Measurements from ENCODE around the gene GLI3. TPM values are rescaled to one million over a fixed set of nuclear protein-coding genes. Genes with fewer than 3 reads are reported as not detected.

Gene GLI3
- total RNA-seq, 1 donor from 2014 or later = 27.7 TPM

- peak overlapping the region; percentile 66 for H3K9ac ChIP-seq (ENCODE audit: low read length)
- peak overlapping the region; percentile 55 for H3K27ac Mint-ChIP-seq (ENCODE audit: unreplicated experiment)
- peak overlapping the region; percentile 80 for H3K4me3 Mint-ChIP-seq (ENCODE audit: unreplicated experiment)
- no peak for FAIRE-seq
- peak; percentile 49 for DNase-seq (ENCODE audit: low read depth)
- peaks cover 7% of the 10 kb centered on the region for H4K20me1 ChIP-seq (ENCODE audit: insufficient read depth, low read length)
- peaks cover 58% of the 10 kb centered on the region for H3K79me2 ChIP-seq (ENCODE audit: insufficient read depth, low read length)
- H3K4me1 Mint-ChIP-seq (ENCODE audit: low read depth, unreplicated experiment) = peaks cover 54% of the 10 kb centered on the region
- peak overlapping the region; percentile 58 for H3K4me3 ChIP-seq (ENCODE audit: insufficient read depth, low read depth, low read length)
- H3K4me2 ChIP-seq (ENCODE audit: low read length) = peak overlapping the region; percentile 92
- H3K36me3 Mint-ChIP-seq (ENCODE audit: low read depth, unreplicated experiment) = peaks cover under 1% of the 10 kb centered on the region
- H3K27me3 Mint-ChIP-seq (ENCODE audit: low read depth, unreplicated experiment) = no peaks in the 10 kb centered on the region
- TF ChIP-seq CTCF (IDR thresholded peaks at IDR 0.05; ENCODE audit: insufficient read depth, low read depth, low read length) (no peak), EZH2 (IDR thresholded peaks at IDR 0.05; ENCODE audit: insufficient read depth, low read length) (no peak)
- H3K4me1 ChIP-seq (ENCODE audit: insufficient read depth, low read length) = peaks cover 24% of the 10 kb centered on the region
- H3K36me3 ChIP-seq (ENCODE audit: insufficient read depth, low read length) = no peaks in the 10 kb centered on the region
- no peak overlapping the region for H3K27ac ChIP-seq (ENCODE audit: low read depth, low read length)
- no peaks in the 10 kb centered on the region for H3K9me3 Mint-ChIP-seq (ENCODE audit: unreplicated experiment)
- peak overlapping the region; percentile 73 for H2AFZ ChIP-seq (ENCODE audit: low read depth, low read length)
- H3K9me3 ChIP-seq (ENCODE audit: insufficient read depth, low read depth, low read length) = no peaks in the 10 kb centered on the region
- H3K27me3 ChIP-seq (ENCODE audit: insufficient read depth, low read length) = no peaks in the 10 kb centered on the region
Observed at GRCh38 chr7:42227936-42228591, 8.9 kb downstream of the GLI3 start.

GRCh38 chr7:42227541-42227935, 9.5 kb downstream of the GLI3 start:
- DNase-seq (ENCODE audit: low read depth) = no peak
- Histone ChIP-seq H3K79me2 (ENCODE audit: insufficient read depth, low read length) (peaks cover 57% of the 10 kb centered on the region), H3K9ac (ENCODE audit: low read length) (peak overlapping the region; percentile 66), H3K9me3 (ENCODE audit: insufficient read depth, low read depth, low read length) (no peaks in the 10 kb centered on the region), H3K4me1 (ENCODE audit: insufficient read depth, low read length) (peaks cover 19% of the 10 kb centered on the region), H3K4me3 (ENCODE audit: insufficient read depth, low read depth, low read length) (peak overlapping the region; percentile 58), H3K4me2 (ENCODE audit: low read length) (peak overlapping the region; percentile 92), H3K27ac (ENCODE audit: low read depth, low read length) (no peak overlapping the region), H3K27me3 (ENCODE audit: insufficient read depth, low read length) (no peaks in the 10 kb centered on the region), H4K20me1 (ENCODE audit: insufficient read depth, low read length) (peaks cover 7% of the 10 kb centered on the region), H3K36me3 (ENCODE audit: insufficient read depth, low read length) (no peaks in the 10 kb centered on the region), H2AFZ (ENCODE audit: low read depth, low read length) (peak overlapping the region; percentile 73)
- TF ChIP-seq CTCF (IDR thresholded peaks at IDR 0.05; ENCODE audit: insufficient read depth, low read depth, low read length) (no peak), EZH2 (IDR thresholded peaks at IDR 0.05; ENCODE audit: insufficient read depth, low read length) (no peak)
- Mint-ChIP-seq H3K9me3 (ENCODE audit: unreplicated experiment) (no peaks in the 10 kb centered on the region), H3K4me1 (ENCODE audit: low read depth, unreplicated experiment) (peaks cover 54% of the 10 kb centered on the region), H3K27ac (ENCODE audit: unreplicated experiment) (peak overlapping the region; percentile 23), H3K4me3 (ENCODE audit: unreplicated experiment) (peak overlapping the region; percentile 80), H3K27me3 (ENCODE audit: low read depth, unreplicated experiment) (no peaks in the 10 kb centered on the region), H3K36me3 (ENCODE audit: low read depth, unreplicated experiment) (peaks cover 3% of the 10 kb centered on the region)
- no peak for FAIRE-seq

GRCh38 chr7:42227021-42227420, 10.0 kb downstream of the GLI3 start:
- H3K36me3 ChIP-seq (ENCODE audit: insufficient read depth, low read length) = no peaks in the 10 kb centered on the region
- no peak overlapping the region for H3K4me3 ChIP-seq (ENCODE audit: insufficient read depth, low read depth, low read length)
- Mint-ChIP-seq H3K27ac (ENCODE audit: unreplicated experiment) (no peak overlapping the region), H3K36me3 (ENCODE audit: low read depth, unreplicated experiment) (peaks cover 3% of the 10 kb centered on the region), H3K9me3 (ENCODE audit: unreplicated experiment) (no peaks in the 10 kb centered on the region), H3K27me3 (ENCODE audit: low read depth, unreplicated experiment) (no peaks in the 10 kb centered on the region), H3K4me1 (ENCODE audit: low read depth, unreplicated experiment) (peaks cover 51% of the 10 kb centered on the region), H3K4me3 (ENCODE audit: unreplicated experiment) (peak overlapping the region; percentile 80)
- no peak for TF ChIP-seq EZH2 (IDR thresholded peaks at IDR 0.05; ENCODE audit: insufficient read depth, low read length)
- TF ChIP-seq CTCF (IDR thresholded peaks at IDR 0.05; ENCODE audit: insufficient read depth, low read depth, low read length) = no peak
- H2AFZ ChIP-seq (ENCODE audit: low read depth, low read length) = no peak overlapping the region
- H3K79me2 ChIP-seq (ENCODE audit: insufficient read depth, low read length) = peaks cover 56% of the 10 kb centered on the region
- FAIRE-seq (no peak), DNase-seq (ENCODE audit: low read depth) (no peak)
- H3K27me3 ChIP-seq (ENCODE audit: insufficient read depth, low read length) = no peaks in the 10 kb centered on the region
- H3K4me1 ChIP-seq (ENCODE audit: insufficient read depth, low read length) = peaks cover 14% of the 10 kb centered on the region
- no peak overlapping the region for H3K9ac ChIP-seq (ENCODE audit: low read length)
- no peak overlapping the region for H3K27ac ChIP-seq (ENCODE audit: low read depth, low read length)
- H4K20me1 ChIP-seq (ENCODE audit: insufficient read depth, low read length) = peaks cover 7% of the 10 kb centered on the region
- H3K9me3 ChIP-seq (ENCODE audit: insufficient read depth, low read depth, low read length) = no peaks in the 10 kb centered on the region
- peak overlapping the region; percentile 92 for H3K4me2 ChIP-seq (ENCODE audit: low read length)
